ENCODE measurements around the gene DAB2IP.

Gene DAB2IP

GRCh38 chr9:121766081-121766683 is 114.7 kb downstream of the DAB2IP start:
- no peak for DNase-seq

DNA sequence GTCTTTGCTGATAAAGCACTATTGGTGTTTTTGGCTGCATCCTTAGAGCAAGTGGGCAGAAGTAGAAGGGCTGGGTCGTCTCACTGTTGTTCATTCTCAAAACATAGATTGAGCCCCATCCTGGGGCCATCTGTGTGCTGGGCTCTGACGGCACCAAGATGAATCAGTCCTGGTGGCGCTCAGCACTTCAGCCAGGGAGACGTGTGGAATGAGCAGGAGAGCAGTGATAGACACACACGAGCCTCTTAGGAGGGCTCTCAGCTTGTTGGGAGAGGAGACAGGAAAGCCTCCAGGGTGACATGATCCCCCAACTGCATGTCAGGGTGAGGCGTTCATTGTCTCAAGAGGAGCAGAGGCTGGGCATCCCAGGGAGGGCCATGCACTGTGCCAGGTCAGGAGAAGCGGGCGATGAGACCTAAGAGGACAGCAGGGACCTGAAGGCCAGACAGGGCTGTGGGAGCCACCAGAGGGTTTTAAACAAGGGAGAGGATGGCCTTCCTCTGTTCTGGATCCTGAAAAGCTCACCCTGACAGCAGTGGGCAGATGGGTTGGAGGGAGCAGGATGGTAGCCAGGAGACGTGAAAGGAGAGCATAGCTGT is 115.8 kb downstream of the DAB2IP start:
- DNase-seq: no peak

DNA sequence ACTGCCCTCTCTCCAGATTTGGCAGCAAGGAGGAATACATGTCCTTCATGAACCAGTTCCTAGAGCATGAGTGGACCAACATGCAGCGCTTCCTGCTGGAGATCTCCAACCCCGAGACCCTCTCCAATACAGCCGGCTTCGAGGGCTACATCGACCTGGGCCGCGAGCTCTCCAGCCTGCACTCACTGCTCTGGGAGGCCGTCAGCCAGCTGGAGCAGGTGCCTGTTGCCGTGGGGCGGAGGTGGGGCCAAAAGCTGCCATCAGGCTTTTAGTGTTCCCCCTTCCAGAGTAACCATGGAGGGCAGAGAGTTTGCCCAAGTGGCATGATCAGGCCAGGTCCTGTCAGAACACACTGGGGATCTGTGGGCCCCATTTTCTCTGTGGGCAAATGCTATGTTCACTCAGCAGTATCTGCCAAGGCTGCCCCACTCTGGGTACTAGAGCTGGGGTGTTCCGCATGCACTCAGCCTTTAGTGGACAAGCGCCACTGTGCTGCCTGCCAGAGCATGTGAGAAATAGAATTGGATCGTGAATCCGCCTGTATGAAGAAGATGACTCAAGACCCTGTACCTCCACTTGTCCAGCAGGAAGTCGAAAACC is 117.1 kb downstream of the DAB2IP start:
- no peak for DNase-seq

GRCh38 chr9:121769939-121770338 is 118.5 kb downstream of the DAB2IP start:
- no peak for DNase-seq

DNA sequence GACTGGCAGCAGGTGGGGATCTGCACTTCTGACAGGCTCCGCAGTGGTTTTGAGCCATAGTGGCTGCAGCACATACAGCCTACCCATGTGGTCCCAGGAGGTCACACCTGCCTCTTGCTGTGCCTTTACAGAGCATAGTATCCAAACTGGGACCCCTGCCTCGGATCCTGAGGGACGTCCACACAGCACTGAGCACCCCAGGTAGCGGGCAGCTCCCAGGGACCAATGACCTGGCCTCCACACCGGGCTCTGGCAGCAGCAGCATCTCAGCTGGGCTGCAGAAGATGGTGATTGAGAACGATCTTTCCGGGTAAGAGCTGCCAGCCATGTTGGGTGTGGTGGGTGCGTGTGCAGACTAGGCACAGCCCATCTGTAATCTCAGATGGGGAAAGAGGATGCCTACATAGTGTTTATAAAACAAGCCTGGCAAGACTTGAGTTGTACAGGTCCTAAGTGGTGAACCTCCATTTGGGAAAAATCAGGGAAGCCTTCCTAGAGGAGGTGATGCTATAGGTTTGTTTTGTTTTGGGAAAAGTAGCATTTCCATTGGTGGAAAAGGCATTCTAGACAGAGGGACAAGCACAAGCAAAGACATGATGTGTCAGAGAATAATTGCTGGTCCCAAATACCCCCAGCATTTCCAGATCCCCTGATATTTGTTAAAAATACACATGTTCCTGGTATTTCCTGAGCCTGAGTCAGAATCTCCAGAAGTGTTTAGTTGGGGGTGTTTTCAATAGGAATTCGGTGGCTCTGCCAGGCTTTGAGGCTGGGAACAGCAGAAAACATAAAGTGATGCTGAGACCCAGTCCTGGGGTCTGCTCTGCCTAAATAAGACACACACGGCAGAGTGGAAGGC is 119.2 kb downstream of the DAB2IP start:
- no peak for DNase-seq

DNA sequence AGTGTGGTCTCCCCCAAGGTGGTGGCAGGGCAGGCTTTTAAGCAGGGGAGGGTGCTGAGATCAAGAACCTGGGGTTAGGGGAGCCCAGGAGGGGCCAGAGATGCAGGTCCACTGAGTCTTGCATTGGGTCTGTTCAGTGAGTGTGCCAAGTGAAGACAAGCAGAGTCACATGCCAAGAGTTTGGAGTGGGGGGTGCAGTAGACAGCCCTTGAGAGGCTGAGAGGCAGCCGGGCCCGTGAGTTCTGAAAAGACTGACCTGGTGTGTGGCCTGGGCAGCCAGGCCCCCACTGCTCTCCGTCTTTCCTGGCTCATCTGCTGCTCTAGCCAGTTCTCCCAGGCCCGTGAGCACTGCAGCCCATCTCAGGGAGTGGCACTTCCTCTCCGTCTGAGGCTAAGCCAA is 120.0 kb downstream of the DAB2IP start:
- no peak for DNase-seq

DNA sequence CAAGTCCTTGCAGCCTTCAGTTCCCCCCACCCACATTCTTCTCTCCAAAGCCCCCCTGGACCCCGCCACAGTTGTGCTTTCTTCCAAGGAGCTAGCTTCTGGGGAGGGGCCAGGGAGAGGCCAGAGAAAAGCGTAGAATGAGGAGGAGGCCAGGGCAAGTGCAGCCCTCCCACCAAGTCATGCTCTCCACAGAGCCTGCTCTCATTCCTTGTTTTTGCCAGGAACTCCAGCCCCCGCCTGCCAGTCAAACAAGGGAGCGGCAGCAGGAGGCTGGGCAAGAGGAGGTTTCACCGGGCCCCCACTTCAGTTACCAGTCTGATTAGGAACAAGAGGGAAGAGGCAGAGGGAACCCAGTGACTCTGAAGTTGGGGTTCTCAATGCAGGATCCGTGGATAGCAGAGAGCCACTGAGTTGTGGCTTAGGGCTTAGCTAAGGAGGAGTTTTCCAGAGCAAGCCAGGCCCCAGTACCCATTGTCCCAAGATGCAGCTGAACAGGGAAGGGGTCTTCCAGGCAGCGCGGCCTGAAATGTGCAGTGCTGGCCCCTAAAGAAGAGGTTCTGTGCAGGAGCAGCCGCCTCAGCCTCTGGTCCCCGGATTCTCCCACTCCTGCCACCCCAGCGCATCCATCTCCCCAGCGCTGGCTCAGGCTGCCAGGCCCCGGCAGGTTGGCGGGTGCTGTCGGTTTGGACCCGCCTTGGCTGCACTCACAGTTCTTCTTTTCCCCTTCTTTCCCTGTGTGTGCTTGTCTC is 120.6 kb downstream of the DAB2IP start:
- no peak for DNase-seq

- DNase-seq: no peak
Observed at GRCh38 chr9:121772600-121773285, 121.3 kb downstream of the DAB2IP start.

- DNase-seq: no peak
Observed at GRCh38 chr9:121773286-121773953, 122.0 kb downstream of the DAB2IP start.

- DNase-seq: no peak
Observed at GRCh38 chr9:121773954-121774714, 122.7 kb downstream of the DAB2IP start.

DNA sequence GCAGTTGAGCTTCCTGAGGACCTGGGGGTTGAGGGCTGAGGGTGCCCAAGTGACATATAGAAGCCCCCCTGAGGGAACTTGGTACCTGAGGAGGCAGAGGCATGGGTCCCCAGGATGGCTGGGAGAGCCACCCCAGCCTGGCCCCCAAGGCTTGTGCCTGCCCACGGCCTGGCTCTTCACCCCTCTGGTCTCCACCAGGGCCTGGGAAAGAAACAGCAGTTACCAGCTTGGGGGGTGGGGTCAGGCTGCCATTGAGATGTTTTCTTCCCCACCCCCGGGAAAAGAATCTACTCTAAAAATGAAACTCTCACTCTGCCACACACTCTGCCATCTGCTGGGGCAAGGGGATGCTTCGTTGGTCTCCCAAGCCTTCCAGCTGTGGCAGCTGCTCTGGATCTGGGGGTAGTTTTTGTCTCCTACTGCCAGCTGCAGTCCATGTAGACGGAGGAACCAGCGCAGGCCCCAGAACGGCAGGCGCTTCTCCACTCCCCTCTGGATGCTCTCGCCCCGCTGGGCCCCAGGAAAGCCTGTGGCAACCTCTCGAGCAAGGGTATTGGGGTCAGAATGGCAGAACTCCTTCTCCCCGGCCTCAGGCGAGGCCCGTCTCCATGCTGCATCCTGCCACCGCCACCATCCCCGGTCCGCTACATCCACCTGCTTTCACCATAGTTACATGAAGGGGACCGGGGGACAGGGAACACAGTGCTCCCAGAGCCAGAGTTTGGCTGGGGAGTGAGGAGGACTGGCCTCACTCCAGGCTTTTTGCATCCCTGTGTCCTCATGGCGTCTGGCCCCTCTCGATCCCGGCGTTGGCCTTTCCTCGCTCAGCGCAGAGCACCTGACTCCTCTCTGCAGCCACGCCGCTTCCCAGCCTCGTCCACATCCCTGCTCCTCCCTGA is 123.5 kb downstream of the DAB2IP start:
- DNase-seq: no peak

GRCh38 chr9:121776001-121776738 is 124.7 kb downstream of the DAB2IP start:
- DNase-seq: no peak

GRCh38 chr9:121776739-121777637 is 125.6 kb downstream of the DAB2IP start:
- DNase-seq: no peak

GRCh38 chr9:121778252-121779225 is 127.1 kb downstream of the DAB2IP start:
- no peak for DNase-seq

GRCh38 chr9:121779381-121780117 is 128.1 kb downstream of the DAB2IP start:
- no peak for DNase-seq

Measured in SHP77 (cell line).